Left kidney (tissue), 2 donors: ENCODE results near the gene SRC. TPM values are rescaled to one million over a fixed set of nuclear protein-coding genes. Genes with fewer than 3 reads are reported as not detected.

ENCODE experiments used
- DNase-seq: peaks from one replicate; pipeline ENCODE4 v3.0.0-alpha.2; 2013
- polyA plus RNA-seq: library from polyadenylated mRNA; unstranded; fragments of 120-200 nt; gene quantifications from one replicate; pipeline ENCODE4 v1.2.1, GENCODE V29; 2013; ENCODE audit not compliant: insufficient read length

Gene SRC
- polyA plus RNA-seq, 1 donor = 53.5 TPM

DNA sequence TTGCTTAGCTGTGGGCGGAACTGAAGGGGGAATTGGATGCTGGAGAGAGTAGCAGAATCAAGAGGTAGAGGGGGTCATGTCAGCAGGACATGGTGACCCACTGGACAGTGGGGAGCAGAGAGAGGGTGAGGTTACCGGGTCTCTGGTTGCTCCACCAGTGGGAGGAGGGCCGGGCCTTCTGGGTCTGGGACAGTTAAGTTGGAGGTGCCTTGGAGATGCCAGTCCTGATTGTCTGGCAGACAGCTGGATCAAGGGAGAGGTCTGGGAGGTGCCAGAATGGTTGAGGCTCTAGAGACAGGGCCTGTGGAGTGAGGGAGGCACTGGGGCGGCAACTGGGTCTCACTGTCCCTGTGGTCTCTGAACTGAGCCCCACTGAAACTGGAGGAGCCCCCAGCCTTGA, 31.8 kb upstream of the SRC start:
- no peak for DNase-seq

DNA sequence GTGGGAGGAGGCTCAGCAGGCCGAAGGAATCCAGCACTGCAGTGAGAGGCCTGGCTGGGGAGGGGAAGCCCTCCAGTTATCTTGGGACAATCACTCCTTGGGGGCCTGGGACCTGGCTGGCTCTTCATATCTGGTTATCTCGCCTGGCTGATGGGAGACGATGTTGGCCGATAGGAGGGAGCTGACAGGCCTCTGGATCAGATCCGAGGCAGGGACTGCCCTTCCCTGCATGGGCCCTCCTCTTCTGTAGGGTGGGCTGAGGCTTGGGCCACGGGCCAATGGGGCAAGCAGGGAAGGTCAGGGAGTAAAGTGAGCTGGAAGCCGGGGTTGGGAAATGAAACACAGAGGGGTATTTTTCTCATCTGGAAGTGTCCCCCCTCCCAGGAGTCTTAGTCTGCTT, 31.3 kb upstream of the SRC start:
- no peak for DNase-seq

DNA sequence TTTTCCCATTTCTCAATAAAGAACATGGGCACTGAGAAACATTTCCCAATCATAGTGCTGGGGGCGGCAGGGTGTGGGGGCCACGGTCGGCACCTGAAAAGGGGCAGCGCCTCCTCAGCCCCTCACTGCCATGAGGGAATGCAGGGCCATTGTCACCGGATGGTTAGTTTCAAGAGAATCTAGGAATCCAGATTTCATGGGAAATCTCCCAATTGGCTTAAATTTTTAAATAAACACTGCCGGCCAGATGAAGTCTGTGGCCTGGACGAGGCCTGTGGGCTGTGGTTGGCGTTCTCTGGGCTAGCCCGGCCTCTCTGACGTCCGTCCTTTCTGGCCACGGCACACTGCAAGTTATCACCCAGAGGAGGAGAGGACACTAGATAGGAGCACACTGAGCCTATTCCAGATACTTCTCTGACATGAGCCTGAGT, 30.9 kb upstream of the SRC start:
- no peak for DNase-seq

DNA sequence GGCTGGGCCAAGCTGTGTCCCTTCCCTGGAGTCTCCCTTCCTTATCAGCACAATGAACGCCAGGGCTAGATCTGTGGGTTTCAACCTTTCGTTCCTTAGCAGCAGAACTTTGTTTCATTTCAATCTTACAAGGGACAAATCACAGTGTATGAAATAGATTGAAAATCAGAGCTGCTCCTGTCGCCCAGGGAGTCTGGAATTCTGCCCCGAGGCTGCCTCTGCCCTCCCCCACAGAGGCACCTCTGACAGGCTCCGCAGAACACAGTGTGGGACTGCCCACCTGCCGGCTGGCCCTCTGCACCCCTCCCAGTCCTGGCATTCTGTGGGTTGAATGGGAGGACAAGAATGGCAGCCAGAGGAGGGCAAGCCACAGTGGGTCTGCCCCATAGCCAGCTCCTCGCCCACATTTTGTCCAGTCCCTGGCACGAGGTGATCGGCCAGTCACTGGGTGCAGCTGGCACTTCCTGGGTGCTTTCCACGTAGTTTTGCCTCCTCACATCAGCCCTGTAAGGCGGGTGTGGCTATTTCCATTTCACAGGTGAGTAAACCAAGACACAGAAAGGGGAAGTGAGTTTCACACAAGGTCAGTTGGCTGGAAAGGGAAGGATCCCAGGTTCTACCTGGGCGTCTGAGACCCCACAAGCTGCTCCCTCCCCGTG, 30.4 kb upstream of the SRC start:
- DNase-seq = no peak

DNA sequence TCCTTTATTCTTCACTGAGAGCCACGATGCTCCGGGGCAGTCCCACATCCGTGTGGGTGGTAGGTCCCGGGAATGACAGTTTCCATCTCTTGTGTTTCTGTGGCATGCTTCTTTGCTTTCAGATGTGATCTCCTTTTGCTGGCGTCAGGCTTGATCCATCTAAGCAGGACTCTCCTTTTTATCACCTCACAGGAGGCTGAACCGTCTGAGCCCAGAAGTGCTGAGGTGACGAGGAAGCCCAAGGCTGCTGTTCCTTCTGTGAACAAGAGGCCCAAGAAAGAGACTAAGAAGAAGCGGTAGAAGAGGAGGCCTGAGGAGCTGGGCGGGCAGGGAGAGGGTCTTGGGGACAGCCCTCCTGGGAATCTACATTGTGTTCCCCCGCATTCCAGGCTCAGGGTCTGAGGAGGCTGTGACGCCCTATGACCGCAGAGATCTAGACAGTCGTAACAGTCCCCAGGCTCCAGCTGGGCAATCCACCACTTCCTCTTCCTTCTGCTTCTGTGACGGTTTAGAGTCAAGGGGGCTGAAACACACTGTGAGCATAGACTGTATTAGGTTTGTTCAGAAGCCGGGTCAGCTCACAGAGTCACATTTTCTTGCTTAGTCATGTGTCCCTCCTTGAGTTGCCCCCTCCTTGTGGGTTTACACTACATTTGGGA, 29.7 kb upstream of the SRC start:
- no peak for DNase-seq

DNA sequence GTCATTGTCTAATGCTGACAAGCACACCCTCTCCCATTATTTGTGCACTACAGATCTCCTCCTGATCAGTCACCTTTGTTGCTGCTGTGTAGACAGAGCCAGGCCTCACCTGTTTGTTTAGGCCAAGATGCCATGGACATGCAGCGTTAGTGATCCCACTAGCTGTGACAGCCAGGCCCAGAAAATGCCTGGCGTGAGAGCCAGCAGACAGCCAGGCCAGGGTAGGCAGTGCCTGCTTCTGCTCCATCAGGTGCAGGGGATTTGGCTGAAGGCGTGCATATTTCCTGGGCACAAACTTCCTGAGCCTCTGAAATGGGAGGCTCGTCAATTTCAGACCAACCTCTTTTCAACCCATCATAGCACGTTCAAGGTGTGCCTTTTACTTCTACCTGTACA, 29.2 kb upstream of the SRC start:
- no peak for DNase-seq

DNA sequence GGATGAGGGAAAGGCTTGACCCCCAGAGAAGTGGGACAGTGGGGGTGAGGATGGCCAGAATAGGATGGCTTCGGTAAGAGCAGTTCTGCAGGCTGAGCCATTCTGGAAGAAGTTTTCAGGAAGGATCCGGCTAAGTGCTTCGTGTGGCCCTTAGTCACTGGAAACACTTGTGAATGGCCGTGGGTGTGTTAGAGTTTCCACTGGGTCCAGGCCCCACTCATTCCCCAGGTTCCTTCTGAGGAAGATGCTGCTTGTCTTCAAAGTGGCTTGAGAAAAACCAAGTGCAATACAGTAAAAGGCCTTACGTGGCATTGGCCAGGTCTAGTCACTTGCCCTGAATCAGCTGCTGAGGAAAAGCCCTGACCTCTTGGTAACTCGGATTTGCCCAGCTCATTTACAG, 28.6 kb upstream of the SRC start:
- no peak for DNase-seq

DNA sequence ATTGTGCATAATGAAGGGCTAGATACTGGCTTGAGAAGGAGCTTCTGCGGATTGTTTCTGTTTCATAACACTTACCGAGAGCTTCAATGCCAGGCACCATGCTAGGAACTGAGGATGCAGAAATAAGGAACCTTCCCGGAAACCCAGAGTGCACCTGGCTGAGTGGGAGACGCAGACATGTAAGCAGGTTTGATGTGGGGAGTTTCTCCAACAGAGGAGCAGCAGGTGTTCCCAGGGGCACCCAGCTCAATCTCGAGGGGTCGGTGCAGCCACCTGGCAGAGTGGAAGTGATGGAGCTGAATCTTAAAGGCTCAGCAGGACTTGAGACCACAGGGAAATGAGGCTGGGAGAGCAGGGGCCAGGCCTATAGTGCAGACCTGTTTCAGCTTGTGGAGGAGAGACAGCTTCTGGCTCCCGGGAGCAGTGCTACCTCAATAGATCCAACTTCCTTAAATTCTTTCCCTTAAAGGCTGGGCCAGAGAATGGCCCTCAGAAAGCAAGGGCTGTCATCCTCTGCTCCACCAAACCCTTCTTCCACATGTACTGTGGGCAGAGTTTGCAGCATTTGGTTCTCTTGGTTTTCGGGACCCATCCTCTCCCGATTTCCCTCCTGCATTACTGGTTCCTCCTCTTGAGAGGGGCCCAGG, 27.8 kb upstream of the SRC start:
- no peak for DNase-seq

DNA sequence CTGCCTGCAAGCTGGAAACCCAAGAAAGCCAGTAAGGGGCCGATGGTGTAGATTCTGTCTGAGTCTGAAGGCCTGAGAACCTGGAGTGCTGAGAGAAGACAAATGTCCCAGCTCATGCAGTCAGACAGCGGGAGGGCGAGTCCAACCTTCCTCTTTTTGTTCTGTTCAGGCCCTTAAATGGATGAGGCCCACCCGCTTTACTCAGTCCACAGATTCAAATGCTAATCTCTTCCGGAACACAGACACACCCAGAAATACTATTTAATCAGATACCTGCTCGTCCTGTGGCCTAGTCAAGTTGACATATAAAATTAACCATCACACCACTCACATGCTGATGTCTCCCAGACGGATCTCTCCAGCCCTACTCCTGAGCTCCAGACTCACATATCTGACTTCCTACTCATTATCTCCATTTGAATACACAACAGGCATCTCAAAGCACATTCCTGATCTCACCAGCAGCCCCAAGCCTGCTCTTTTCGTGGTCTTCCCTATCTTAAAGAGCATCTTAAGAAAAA, 26.7 kb upstream of the SRC start:
- no peak for DNase-seq

DNA sequence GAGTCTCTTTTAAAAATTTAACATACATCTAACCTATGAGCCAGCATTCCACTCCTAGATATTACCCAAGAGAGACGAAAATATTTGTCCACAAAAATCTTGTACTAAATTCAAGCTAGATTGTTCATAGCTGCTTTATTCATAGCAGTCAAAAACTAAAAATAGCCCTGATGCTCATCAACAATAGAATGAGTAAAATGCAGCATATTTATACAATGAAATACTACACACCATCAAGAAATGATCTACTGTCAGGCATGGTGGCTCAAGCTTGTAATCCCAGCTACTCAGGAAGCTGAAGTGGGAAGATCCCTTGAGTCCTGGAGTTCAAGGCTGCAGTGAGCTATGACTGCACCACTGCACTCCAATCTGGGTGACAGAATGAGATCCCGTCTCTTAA, 22.0 kb upstream of the SRC start:
- DNase-seq = no peak

DNA sequence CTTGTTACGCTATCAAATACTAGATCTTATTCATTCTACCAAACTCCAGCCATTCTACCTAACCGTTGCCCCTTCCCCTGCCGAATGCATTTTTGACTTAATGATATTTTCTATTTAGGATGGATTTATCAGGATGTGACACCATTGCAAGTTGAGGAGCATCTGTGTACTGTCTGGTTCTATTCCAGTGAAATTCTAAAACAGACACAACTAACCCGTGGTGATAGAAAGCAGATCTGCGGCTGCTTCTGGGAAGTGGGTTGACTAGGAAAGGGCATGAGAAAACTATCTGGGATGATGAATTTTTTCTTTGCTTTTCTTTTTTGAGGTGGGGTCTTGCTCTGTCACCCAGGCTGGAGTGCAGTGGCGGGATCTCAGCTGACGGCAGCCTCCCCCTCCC, 20.7 kb upstream of the SRC start:
- no peak for DNase-seq

DNA sequence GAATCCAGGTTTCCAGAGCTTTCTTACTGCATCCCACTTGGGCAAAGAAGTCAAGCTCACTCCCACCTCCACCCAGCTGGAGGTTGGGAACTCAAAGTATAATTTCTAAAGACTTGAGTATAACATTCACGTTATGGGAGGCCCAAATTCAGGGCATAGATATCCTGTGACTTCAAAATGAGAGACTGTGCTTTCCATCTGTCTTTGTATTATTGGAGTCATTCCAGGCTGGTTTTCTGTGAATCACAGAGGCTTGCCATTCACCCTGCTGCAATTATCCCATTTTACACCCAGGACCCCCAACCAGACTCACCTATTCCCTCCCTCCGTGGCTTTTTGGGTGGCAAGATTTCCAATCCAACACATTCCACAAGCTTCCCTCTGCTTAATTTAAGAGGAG, 19.3 kb upstream of the SRC start:
- no peak for DNase-seq

DNA sequence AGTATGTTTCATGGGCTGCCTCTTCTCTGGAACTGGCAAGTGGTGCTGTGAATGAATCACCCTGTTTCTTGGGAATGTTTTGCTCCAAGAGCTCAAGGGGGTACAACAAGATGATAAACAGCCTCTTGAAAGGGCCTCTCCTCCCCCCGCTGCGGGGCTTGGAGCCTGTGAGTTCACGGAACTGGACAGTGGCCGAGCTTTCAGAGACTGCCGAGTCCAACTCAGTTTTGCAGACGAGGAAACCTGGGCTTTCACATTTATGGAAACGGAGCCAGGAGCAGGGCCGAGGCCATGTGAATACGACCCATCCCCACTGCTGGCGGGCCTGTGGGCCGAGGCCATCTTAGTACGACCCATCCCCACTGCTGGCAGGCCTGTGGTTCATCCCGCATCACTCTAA, 18.2 kb upstream of the SRC start:
- no peak for DNase-seq

DNA sequence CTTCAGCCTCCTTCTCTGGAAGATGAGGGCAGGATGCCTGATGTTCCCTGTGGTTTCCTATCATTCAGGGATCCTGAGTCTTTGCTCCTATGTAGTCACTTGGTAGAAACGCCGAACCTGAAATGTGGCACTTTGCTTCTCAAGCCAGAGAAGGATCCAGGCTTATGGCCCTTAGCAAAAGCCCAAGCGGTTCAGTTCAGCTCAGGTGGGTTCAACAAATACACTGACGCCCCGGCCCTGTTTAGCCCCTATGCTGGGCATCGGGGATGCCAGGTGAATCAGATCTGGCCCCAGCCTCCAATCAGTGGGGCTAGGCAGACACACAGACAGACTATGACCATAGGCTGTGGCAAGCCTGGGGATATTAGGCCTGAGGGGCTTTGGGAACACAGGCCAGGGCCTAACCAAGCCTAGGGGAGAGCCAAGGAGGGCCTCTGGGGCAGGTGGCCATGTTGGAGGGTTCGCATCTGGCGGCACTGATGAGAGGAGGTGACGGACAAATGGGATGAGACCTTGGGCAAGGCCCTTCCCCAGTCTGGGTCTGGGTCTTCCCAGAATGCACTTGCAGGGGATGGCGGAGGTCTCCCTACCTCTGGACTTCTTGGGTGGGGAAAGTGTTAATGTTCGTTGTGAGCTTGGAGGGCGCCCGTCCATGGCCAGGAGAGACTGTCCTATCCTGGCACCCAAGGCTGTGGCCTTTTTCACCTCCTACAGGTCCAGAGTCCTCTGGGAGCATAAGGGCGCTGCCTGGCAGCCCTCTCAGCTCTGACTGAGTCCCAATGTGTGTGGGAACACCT, 17.6 kb upstream of the SRC start:
- no peak for DNase-seq

DNA sequence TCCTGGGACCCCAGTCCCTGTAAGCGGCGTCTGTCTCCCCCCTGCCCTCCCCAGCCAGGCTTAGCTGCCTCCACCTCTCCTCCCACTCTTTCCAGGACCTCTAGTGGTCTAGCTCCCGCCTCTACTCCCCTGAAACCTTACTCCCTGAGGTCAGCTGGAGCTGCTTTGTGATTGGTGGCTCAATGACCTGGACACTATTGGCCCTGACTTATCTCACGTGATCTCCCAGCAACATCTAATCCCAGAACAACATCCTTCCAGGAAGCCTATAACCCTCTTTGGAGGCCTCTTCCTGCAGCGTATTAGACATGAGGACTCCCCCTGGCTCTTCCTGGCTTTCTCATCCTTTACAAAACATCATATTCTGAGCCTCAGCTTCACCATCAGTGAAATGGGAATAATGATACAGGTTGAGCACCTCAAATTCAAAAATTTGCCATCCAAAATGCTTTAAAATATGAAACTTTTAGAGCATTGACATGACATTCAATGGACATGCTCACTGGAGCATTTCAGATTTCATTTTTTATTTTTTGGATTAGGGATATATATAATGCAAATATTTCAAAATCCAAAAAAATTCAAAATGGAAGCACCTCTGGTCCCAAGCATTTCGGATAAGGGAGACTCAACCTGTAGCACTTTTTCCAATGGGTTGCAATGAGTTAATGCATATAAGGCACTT, 16.3 kb upstream of the SRC start:
- DNase-seq = no peak

DNA sequence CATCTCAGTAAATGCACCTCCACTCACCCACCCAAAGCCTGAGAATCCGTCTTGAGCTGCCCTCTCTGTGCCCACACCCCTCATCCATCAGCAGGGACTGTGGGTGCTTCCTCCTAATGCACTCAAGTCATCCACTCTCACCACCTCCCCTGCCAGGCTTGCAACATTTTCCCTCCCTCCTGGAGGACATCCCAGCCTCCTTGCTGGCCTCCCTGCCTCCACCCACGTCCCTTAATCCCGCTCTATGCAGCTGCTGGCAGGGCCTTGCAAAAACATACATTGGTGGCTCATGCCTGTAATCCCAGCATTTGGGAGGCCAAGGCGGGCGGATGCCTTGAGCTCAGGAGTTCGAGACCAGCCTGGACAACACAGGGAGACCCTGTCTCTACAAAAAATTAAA, 15.6 kb upstream of the SRC start:
- no peak for DNase-seq

DNA sequence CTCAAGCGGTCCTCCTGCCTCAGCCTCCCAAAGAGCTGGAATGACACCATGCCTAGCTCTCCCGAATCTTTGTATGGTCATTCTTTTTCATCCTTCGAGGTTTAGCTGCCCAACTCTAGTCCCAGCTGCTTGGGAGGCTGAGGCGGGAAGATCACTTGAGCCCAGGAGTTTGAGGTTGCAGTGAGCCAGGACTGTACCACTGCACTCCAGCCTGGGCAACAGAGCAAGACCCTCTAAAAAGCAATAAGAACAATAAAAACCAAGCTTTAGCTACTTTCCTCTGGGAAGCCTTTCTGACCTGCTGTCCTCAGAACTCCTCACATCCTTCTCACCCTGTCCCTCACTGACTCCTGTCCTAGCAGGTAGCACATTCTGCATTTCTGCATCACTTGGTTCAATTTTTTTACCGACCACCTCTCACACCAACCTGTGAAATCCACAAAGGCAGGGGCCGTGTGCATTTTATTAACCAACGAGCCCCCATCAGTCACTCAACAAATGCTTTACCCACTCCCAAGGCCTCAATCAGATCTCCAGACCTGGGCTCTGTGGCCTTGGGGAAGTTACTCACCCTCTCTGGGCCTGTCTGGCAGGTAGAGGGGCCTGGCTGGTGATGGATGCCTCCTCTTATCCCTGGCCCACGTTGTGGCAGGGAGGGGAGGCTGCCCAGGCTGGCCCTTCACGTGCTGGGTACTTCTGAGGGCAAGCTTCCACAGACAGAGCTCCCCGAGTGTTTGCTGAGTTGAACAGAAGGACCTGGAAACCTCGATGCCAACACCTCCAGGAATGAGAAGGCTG, 14.7 kb upstream of the SRC start:
- no peak for DNase-seq

DNA sequence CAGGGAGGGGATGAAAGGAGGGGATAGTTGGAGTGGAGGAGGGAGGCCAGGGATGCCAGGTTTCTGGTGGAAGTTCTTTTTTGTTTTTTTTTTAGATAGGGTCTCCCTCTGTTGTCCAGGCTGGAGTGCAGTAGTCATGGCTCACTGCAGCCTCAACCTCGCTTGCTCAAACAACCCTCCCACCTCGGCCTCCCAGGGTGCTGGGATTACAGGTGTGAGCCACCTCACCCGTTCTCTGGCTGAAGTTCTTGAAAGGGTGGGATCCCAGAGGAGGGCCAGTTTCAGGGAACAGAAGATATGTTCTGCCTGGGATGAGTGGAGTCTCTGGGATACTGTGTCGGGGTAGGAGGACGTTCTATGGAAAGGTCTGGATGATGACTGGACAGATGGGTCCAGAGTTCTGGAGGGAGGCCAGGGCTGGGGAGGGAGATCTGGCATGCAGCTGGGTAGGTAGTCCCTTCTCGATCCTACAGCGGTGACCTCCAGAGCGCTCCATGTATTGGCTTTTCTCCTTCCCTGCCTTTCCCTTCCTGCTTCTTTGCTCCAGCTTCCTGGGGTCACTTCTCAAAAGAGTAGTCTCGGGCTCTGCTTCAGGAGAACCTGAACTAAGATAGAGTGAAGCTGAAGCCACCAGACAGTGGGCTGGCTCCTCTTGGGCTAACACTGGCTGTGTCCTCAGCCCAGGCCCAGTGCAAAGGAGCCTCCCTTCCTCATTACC, 12.7 kb upstream of the SRC start:
- no peak for DNase-seq

DNA sequence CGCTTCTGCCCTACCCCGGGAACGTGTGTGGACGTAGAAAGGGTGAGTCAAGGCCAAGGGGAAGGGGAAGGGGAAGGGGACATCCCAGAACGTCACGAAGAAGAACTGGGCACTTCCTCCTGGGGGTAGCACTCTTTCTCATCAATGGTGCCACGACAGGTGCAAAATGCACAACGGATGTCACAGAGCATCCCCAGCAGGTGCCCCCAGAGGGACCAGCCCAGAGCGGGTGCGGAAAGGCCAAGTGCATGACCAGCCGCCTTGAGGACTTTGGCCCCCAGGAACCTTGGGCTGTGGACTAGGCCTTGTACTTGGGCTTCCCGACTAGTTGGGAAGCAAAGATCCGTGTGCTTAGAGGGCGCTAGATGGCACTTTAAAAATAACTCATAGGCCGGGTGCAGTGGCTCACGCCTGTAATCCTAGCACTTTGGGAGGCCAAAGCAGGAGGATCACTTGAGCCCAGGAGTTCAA, 12.1 kb upstream of the SRC start:
- no peak for DNase-seq

DNA sequence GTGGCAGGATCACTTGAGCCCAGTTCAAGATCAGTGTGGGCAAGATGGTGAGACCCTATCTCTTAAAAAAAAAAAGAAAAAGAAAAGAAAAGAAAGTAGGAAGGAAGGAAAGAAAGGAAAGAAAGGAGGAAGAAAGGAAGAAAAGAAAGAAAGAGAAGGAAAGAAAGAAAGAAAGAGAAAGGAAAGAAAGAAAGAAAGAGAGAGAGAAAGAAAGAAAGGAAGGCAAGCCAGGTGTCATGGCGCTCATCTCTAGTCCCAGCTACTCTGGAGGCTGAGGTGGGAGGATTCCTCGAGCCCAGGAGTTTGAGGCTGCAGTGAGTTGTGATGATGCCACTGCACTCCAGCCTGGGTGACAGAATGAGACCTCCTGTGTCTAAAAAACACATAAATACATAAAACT, 11.5 kb upstream of the SRC start:
- no peak for DNase-seq
